Keratinocyte (primary cell): ENCODE measurements around the gene RASA3. TPM values are rescaled to one million over a fixed set of nuclear protein-coding genes. Genes with fewer than 3 reads are reported as not detected.
A peak's percentile ranks its signal among the peaks of the same experiment; 100 is the strongest.

Source experiments
- DNase-seq: peaks from one replicate; pipeline ENCODE4 v3.0.0-alpha.2; 2011; ENCODE audit warnings: low read depth, missing footprints, low spot score
- FAIRE-seq: peaks from 2 replicates; lab custom pipeline; 2011; peaks lifted over from hg19 to GRCh38; lab: Jason Lieb, UNC
- H2AFZ ChIP-seq: 2 replicates; pipeline ENCODE4 v1.6.0; 2012; ENCODE audit warnings: low read length, control low read depth, inconsistent platforms; ENCODE audit not compliant: control insufficient read depth
- H3K27ac ChIP-seq: 2 replicates; pipeline ENCODE4 v1.5.1; 2011; ENCODE audit warnings: low read length; ENCODE audit not compliant: control insufficient read depth, insufficient read depth
- H3K27me3 ChIP-seq: 3 replicates; pipeline ENCODE4 v1.6.0; 2011; ENCODE audit warnings: low read length; ENCODE audit not compliant: control insufficient read depth, insufficient read depth; ENCODE audit errors: extremely low read depth
- H3K36me3 ChIP-seq, 2 experiments: 2 replicates in 1 of 2; 3 replicates in 1 of 2; pipeline ENCODE4 v1.5.1; 2011; ENCODE audit warnings: low read length in 2 of 2, mild to moderate bottlenecking in 1 of 2; ENCODE audit not compliant: control insufficient read depth in 2 of 2, insufficient read depth in 2 of 2; ENCODE audit errors: extremely low read depth in 1 of 2
- H3K4me1 ChIP-seq: 3 replicates; pipeline ENCODE4 v1.5.1; 2011; ENCODE audit warnings: low read length; ENCODE audit not compliant: control insufficient read depth, insufficient read depth; ENCODE audit errors: extremely low read depth
- H3K4me2 ChIP-seq: 3 replicates; pipeline ENCODE4 v1.6.0; 2011; ENCODE audit warnings: low read depth, low read length; ENCODE audit not compliant: control insufficient read depth, insufficient read depth; ENCODE audit errors: extremely low read depth
- H3K4me3 ChIP-seq, 3 experiments: fragments of 200-600 bp in 1 of 3; sonication (generic) in 1 of 3; 2 replicates in 2 of 3; 3 replicates in 1 of 3; pipeline ENCODE4 v1.5.1; 2011 to 2016; ENCODE audit warnings: low read length in 3 of 3, mild to moderate bottlenecking in 3 of 3, control low read depth in 2 of 3, inconsistent platforms in 1 of 3, low read depth in 1 of 3, mixed read lengths in 1 of 3, mixed run types in 1 of 3, moderate library complexity in 1 of 3; ENCODE audit not compliant: control insufficient read depth in 2 of 3, insufficient read depth in 2 of 3; ENCODE audit errors: extremely low read depth in 1 of 3
- H3K79me2 ChIP-seq: 2 replicates; pipeline ENCODE4 v1.6.0; 2012; ENCODE audit warnings: low read length; ENCODE audit not compliant: control insufficient read depth, insufficient read depth
- H3K9ac ChIP-seq: 3 replicates; pipeline ENCODE4 v1.6.0; 2011; ENCODE audit warnings: low read length; ENCODE audit not compliant: control insufficient read depth, insufficient read depth; ENCODE audit errors: extremely low read depth
- H3K9me1 ChIP-seq: 3 replicates; pipeline ENCODE4 v1.6.0; 2011; ENCODE audit warnings: low read length; ENCODE audit not compliant: control insufficient read depth, insufficient read depth; ENCODE audit errors: extremely low read depth
- H3K9me3 ChIP-seq: 2 replicates; pipeline ENCODE4 v1.5.1; 2012; ENCODE audit warnings: low read depth, low read length; ENCODE audit not compliant: control insufficient read depth
- H4K20me1 ChIP-seq: 3 replicates; pipeline ENCODE4 v1.6.0; 2011; ENCODE audit warnings: low read length; ENCODE audit not compliant: control insufficient read depth, insufficient read depth; ENCODE audit errors: extremely low read depth
- CTCF ChIP-seq, 3 experiments: IDR thresholded peaks in 1 of 3; conservative IDR thresholded peaks in 1 of 3; optimal IDR thresholded peaks in 1 of 3; 2 replicates in 2 of 3; 3 replicates in 1 of 3; pipeline versions ENCODE3 to v1.5.1; 2011; ENCODE audit warnings: low read length in 3 of 3, mild to moderate bottlenecking in 3 of 3, moderate library complexity in 2 of 3, control low read depth in 1 of 3, inconsistent platforms in 1 of 3; ENCODE audit not compliant: insufficient read depth in 2 of 3; ENCODE audit errors: extremely low read depth in 1 of 3
- EZH2 ChIP-seq: IDR thresholded peaks from one replicate; pipeline ENCODE4 v1.6.1; 2012; ENCODE audit warnings: inconsistent platforms, mild to moderate bottlenecking, low read length, moderate library complexity
- dilution Hi-C: fragments of 300-500 bp; cut with MboI; formaldehyde crosslinking; loops from one replicate; pipeline ENCODE4 v1.7.0; 2020; ENCODE audit warnings: low sequenced_read_pairs; ENCODE audit not compliant: extremely low pct_ligation_motif_present
- polyA plus RNA-seq, 5 experiments: library from polyadenylated mRNA; depleted of rRNA in 3 of 5; stranded (reverse) in 3 of 5; stranded (forward) in 1 of 5; unstranded in 1 of 5; fragments of >200 nt; gene quantifications; 1 replicate in 1 of 5; 2 replicates in 3 of 5; 3 replicates in 1 of 5; pipeline versions ENCODE4 v1.2.1 to v1.2.3, GENCODE V29; 2011 to 2012; ENCODE audit warnings: missing spikeins in 2 of 5, low read depth in 1 of 5, low replicate concordance in 1 of 5

RASA3 gene
- polyA plus RNA-seq, 1 donor (not counting 4 experiments of a cell fraction or from before 2014, with no cell fraction given) = 4.1 TPM

GRCh38 chr13:114017966-114018365 is 114.5 kb downstream of the RASA3 start:
- no peaks in the 10 kb centered on the region for H3K79me2 ChIP-seq
- no peak for FAIRE-seq
- dilution Hi-C loops = no loop called here
- no peak overlapping the region for H3K4me3 ChIP-seq
- H3K27me3 ChIP-seq = no peaks in the 10 kb centered on the region
- TF ChIP-seq EZH2 (no peak), CTCF (optimal IDR thresholded peaks at IDR 0.05 in 1 of 3, IDR thresholded peaks at IDR 0.05 in 1 of 3, conservative IDR thresholded peaks at IDR 0.05 in 1 of 3; ENCODE audit: extremely low read depth in 1 of 3, insufficient read depth in 2 of 3, low read length in 3 of 3) (no peak)
- H2AFZ ChIP-seq = no peak overlapping the region
- H3K9ac ChIP-seq = no peak overlapping the region
- peaks cover 9% of the 10 kb centered on the region for H3K4me1 ChIP-seq
- no peak overlapping the region for H3K27ac ChIP-seq
- H4K20me1 ChIP-seq = peaks cover 3% of the 10 kb centered on the region
- no peaks in the 10 kb centered on the region for H3K9me1 ChIP-seq
- no peaks in the 10 kb centered on the region for H3K9me3 ChIP-seq
- no peak overlapping the region for H3K4me2 ChIP-seq
- no peak for DNase-seq
- H3K36me3 ChIP-seq = peaks cover 0 to 1% of the 10 kb centered on the region in 2 experiments

GRCh38 chr13:114017028-114017630 is 115.3 kb downstream of the RASA3 start:
- Histone ChIP-seq H3K4me1 (peaks cover 9% of the 10 kb centered on the region), H3K4me3 (no peak overlapping the region), H3K27ac (no peak overlapping the region), H3K36me3 (peaks cover 0 to 1% of the 10 kb centered on the region in 2 experiments), H3K9me3 (no peaks in the 10 kb centered on the region), H3K79me2 (no peaks in the 10 kb centered on the region), H3K9me1 (no peaks in the 10 kb centered on the region), H3K4me2 (no peak overlapping the region), H3K27me3 (no peaks in the 10 kb centered on the region), H2AFZ (no peak overlapping the region), H4K20me1 (peaks cover 3% of the 10 kb centered on the region), H3K9ac (no peak overlapping the region)
- TF ChIP-seq CTCF (optimal IDR thresholded peaks at IDR 0.05 in 1 of 3, IDR thresholded peaks at IDR 0.05 in 1 of 3, conservative IDR thresholded peaks at IDR 0.05 in 1 of 3; ENCODE audit: extremely low read depth in 1 of 3, insufficient read depth in 2 of 3, low read length in 3 of 3) (peak in 1 of 3 experiments; percentile 13), EZH2 (no peak)
- dilution Hi-C loops = no loop called here
- no peak for FAIRE-seq
- DNase-seq = no peak
